ENCODE measurements around the gene INKA2.

Gene INKA2

GRCh38 chr1:111729946-111730681 lies 9.1 kb downstream of the INKA2 start:
- ATAC-seq = no peak
- H3K4me3 Mint-ChIP-seq = no peak overlapping the region
- no peaks in the 10 kb centered on the region for H3K9me3 Mint-ChIP-seq
- H3K27me3 Mint-ChIP-seq = no peaks in the 10 kb centered on the region
- H3K4me1 Mint-ChIP-seq = peaks cover 5% of the 10 kb centered on the region
- no peaks in the 10 kb centered on the region for H3K36me3 Mint-ChIP-seq
- H3K27ac Mint-ChIP-seq = no peak overlapping the region

- Mint-ChIP-seq H3K27ac (no peak overlapping the region), H3K4me3 (no peak overlapping the region), H3K36me3 (no peaks in the 10 kb centered on the region), H3K9me3 (no peaks in the 10 kb centered on the region), H3K4me1 (peaks cover 5% of the 10 kb centered on the region), H3K27me3 (no peaks in the 10 kb centered on the region)
- ATAC-seq = no peak
Observed at GRCh38 chr1:111729271-111729921, 9.8 kb downstream of the INKA2 start.

- H3K9me3 Mint-ChIP-seq = no peaks in the 10 kb centered on the region
- H3K36me3 Mint-ChIP-seq = no peaks in the 10 kb centered on the region
- no peak overlapping the region for H3K4me3 Mint-ChIP-seq
- peaks cover 13% of the 10 kb centered on the region for H3K4me1 Mint-ChIP-seq
- H3K27me3 Mint-ChIP-seq = no peaks in the 10 kb centered on the region
- H3K27ac Mint-ChIP-seq = no peak overlapping the region
- no peak for ATAC-seq
Observed at GRCh38 chr1:111727056-111727455, 12.1 kb downstream of the INKA2 start.

- Mint-ChIP-seq H3K9me3 (no peaks in the 10 kb centered on the region), H3K27me3 (no peaks in the 10 kb centered on the region), H3K27ac (no peak overlapping the region), H3K36me3 (no peaks in the 10 kb centered on the region), H3K4me1 (peaks cover 18% of the 10 kb centered on the region), H3K4me3 (no peak overlapping the region)
- no peak for ATAC-seq
Observed at GRCh38 chr1:111725192-111725591, 14.0 kb downstream of the INKA2 start.

- H3K36me3 Mint-ChIP-seq = no peaks in the 10 kb centered on the region
- no peak overlapping the region for H3K4me3 Mint-ChIP-seq
- peak overlapping the region; percentile 1 for H3K27ac Mint-ChIP-seq
- peaks cover 18% of the 10 kb centered on the region for H3K4me1 Mint-ChIP-seq
- ATAC-seq = no peak
- H3K9me3 Mint-ChIP-seq = no peaks in the 10 kb centered on the region
- H3K27me3 Mint-ChIP-seq = no peaks in the 10 kb centered on the region
Observed at GRCh38 chr1:111723871-111724270, 15.3 kb downstream of the INKA2 start.

- Mint-ChIP-seq H3K9me3 (no peaks in the 10 kb centered on the region), H3K27me3 (no peaks in the 10 kb centered on the region), H3K27ac (peak overlapping the region; percentile 1), H3K4me3 (no peak overlapping the region), H3K36me3 (no peaks in the 10 kb centered on the region), H3K4me1 (peaks cover 18% of the 10 kb centered on the region)
- peak; percentile 76 for ATAC-seq
Observed at GRCh38 chr1:111723091-111723806, 15.9 kb downstream of the INKA2 start.

- Mint-ChIP-seq H3K36me3 (peaks cover 17% of the 10 kb centered on the region), H3K9me3 (no peaks in the 10 kb centered on the region), H3K4me1 (peaks cover 18% of the 10 kb centered on the region), H3K27ac (peak overlapping the region; percentile 15), H3K4me3 (no peak overlapping the region), H3K27me3 (no peaks in the 10 kb centered on the region)
- no peak for ATAC-seq
Observed at GRCh38 chr1:111720977-111721786, 18.0 kb downstream of the INKA2 start.

GRCh38 chr1:111720274-111720976 lies 18.8 kb downstream of the INKA2 start:
- Mint-ChIP-seq H3K4me3 (no peak overlapping the region), H3K27ac (peak overlapping the region; percentile 15), H3K27me3 (no peaks in the 10 kb centered on the region), H3K36me3 (peaks cover 17% of the 10 kb centered on the region), H3K4me1 (peaks cover 18% of the 10 kb centered on the region), H3K9me3 (no peaks in the 10 kb centered on the region)
- ATAC-seq = no peak

- no peak for ATAC-seq
- Mint-ChIP-seq H3K27me3 (no peaks in the 10 kb centered on the region), H3K4me1 (peaks cover 18% of the 10 kb centered on the region), H3K4me3 (no peak overlapping the region), H3K27ac (peak overlapping the region; percentile 15), H3K9me3 (no peaks in the 10 kb centered on the region), H3K36me3 (peaks cover 17% of the 10 kb centered on the region)
Observed at GRCh38 chr1:111719674-111720132, 19.5 kb downstream of the INKA2 start.

GRCh38 chr1:111719135-111719534 lies 20.1 kb downstream of the INKA2 start:
- no peak for ATAC-seq
- no peak overlapping the region for H3K4me3 Mint-ChIP-seq
- peaks cover 18% of the 10 kb centered on the region for H3K4me1 Mint-ChIP-seq
- H3K9me3 Mint-ChIP-seq = no peaks in the 10 kb centered on the region
- H3K27me3 Mint-ChIP-seq = no peaks in the 10 kb centered on the region
- peak overlapping the region; percentile 19 for H3K27ac Mint-ChIP-seq
- peaks cover 17% of the 10 kb centered on the region for H3K36me3 Mint-ChIP-seq

GRCh38 chr1:111717450-111717849 lies 21.7 kb downstream of the INKA2 start:
- Mint-ChIP-seq H3K4me3 (no peak overlapping the region), H3K4me1 (peaks cover 6% of the 10 kb centered on the region), H3K27me3 (no peaks in the 10 kb centered on the region), H3K27ac (no peak overlapping the region), H3K9me3 (no peaks in the 10 kb centered on the region), H3K36me3 (peaks cover 17% of the 10 kb centered on the region)
- ATAC-seq = no peak

- no peak overlapping the region for H3K27ac Mint-ChIP-seq
- H3K27me3 Mint-ChIP-seq = no peaks in the 10 kb centered on the region
- no peak overlapping the region for H3K4me3 Mint-ChIP-seq
- H3K9me3 Mint-ChIP-seq = no peaks in the 10 kb centered on the region
- ATAC-seq = no peak
- peaks cover 17% of the 10 kb centered on the region for H3K36me3 Mint-ChIP-seq
- H3K4me1 Mint-ChIP-seq = peaks cover 6% of the 10 kb centered on the region
Observed at GRCh38 chr1:111716333-111716732, 22.9 kb downstream of the INKA2 start.

GRCh38 chr1:111709986-111710385 lies 29.2 kb downstream of the INKA2 start:
- Mint-ChIP-seq H3K4me3 (no peak overlapping the region), H3K4me1 (no peaks in the 10 kb centered on the region), H3K27ac (no peak overlapping the region), H3K27me3 (no peaks in the 10 kb centered on the region), H3K36me3 (peaks cover 30% of the 10 kb centered on the region), H3K9me3 (no peaks in the 10 kb centered on the region)
- ATAC-seq = no peak

- Mint-ChIP-seq H3K36me3 (peaks cover 42% of the 10 kb centered on the region), H3K27me3 (no peaks in the 10 kb centered on the region), H3K27ac (peak overlapping the region; percentile 68), H3K4me3 (no peak overlapping the region), H3K4me1 (no peaks in the 10 kb centered on the region), H3K9me3 (no peaks in the 10 kb centered on the region)
- ATAC-seq = no peak
Observed at GRCh38 chr1:111707906-111708305, 31.3 kb downstream of the INKA2 start.

Data from stimulated activated memory B cell treated with anti-CD40 and anti-IgM and Interleukin-4, amounts not matched to agents 10 μg/mL and 1 μg/mL and 100 μg/mL, for 72 hours (primary cell).